Activated CD4-positive, CD25-positive, alpha-beta regulatory T cell (primary cell): ENCODE measurements around the gene SLC16A1.
"Not testable (repeated sequence)": the region's sequence is repeated elsewhere in the genome, so short reads cannot be mapped to it uniquely, and the experiment has no call there.

Experiments
- DNase-seq, 4 experiments: peaks; one replicate each; lab custom pipeline; 2025; lab: John Stamatoyannopoulos, UW

SLC16A1 gene

DNA sequence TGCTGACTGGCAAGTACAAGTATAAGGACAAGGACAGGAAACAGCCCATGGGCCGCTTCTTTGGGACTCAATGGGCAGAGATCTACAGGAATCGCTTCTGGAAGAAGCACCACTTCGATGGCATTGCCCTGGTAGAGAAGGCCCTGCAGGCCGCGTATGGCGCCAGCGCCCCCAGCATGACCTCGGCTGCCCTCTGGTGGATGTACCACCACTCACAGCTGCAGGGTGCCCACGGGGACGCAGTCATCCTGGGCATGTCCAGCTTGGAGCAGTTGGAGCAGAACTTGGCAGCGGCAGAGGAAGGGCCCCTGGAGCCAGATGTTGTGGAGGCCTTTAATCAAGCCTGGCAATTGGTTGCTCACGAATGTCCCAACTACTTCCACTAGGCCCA lies 32.0 kb downstream of the SLC16A1 start:
- no peak for DNase-seq

GRCh38 chr1:112923234-112923958 lies 32.6 kb downstream of the SLC16A1 start:
- DNase-seq = no peak

GRCh38 chr1:112911506-112912220 lies 44.3 kb downstream of the SLC16A1 start:
- no peak for DNase-seq

- no peak for DNase-seq
Observed at GRCh38 chr1:112909847-112910246, 46.1 kb downstream of the SLC16A1 start.

GRCh38 chr1:112906150-112906698 lies 49.8 kb downstream of the SLC16A1 start:
- DNase-seq = no peak

GRCh38 chr1:112905395-112906149 lies 50.4 kb downstream of the SLC16A1 start:
- no peak for DNase-seq

GRCh38 chr1:112904831-112905261 lies 51.1 kb downstream of the SLC16A1 start:
- DNase-seq = no peak

- peak in 1 of 4 experiments; percentile 17 for DNase-seq
Observed at GRCh38 chr1:112904071-112904830, 51.7 kb downstream of the SLC16A1 start.

- DNase-seq = no peak
Observed at GRCh38 chr1:112902221-112902620, 53.8 kb downstream of the SLC16A1 start.

DNA sequence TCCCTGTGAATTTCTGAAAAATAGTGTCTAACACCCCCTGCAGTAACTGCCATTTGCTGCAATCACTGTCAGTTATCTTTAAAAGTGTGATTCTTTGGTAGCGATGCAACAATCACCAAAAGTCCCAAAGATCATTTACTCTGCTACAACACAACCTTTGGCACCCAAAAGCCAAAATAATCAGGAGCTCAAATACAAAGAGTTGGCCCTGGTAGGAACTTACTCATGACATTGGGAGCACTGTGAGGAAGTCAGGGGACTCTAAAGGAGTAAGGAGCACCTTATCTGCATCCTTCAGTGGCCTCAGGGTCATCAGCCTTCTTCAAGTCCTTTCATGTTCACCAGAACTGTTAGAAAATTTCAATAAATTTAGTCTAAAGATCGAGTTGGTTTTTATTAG lies 54.6 kb downstream of the SLC16A1 start:
- no peak for DNase-seq

- no peak for DNase-seq
Observed at GRCh38 chr1:112896783-112897182, 59.2 kb downstream of the SLC16A1 start.

GRCh38 chr1:112894561-112895011 lies 61.4 kb downstream of the SLC16A1 start:
- DNase-seq = no peak

DNA sequence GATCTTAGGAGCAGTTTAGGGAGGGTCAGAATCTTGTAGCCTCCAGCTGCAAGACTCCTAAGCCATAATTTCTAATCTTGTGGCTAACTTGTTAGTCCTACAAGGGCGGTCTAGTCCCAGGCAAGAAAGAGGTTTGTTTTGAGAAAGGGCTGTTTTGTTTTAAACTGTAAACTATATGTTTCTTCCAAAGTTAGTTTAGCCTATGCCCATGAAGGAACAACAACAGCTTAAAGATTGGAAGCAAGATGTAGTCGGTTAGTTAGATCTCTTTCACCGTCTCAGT lies 62.0 kb downstream of the SLC16A1 start:
- no peak for DNase-seq

- DNase-seq = no peak
Observed at GRCh38 chr1:112893288-112894009, 62.5 kb downstream of the SLC16A1 start.

GRCh38 chr1:112889906-112890305 lies 66.1 kb downstream of the SLC16A1 start:
- not testable (repeated sequence) for DNase-seq

DNA sequence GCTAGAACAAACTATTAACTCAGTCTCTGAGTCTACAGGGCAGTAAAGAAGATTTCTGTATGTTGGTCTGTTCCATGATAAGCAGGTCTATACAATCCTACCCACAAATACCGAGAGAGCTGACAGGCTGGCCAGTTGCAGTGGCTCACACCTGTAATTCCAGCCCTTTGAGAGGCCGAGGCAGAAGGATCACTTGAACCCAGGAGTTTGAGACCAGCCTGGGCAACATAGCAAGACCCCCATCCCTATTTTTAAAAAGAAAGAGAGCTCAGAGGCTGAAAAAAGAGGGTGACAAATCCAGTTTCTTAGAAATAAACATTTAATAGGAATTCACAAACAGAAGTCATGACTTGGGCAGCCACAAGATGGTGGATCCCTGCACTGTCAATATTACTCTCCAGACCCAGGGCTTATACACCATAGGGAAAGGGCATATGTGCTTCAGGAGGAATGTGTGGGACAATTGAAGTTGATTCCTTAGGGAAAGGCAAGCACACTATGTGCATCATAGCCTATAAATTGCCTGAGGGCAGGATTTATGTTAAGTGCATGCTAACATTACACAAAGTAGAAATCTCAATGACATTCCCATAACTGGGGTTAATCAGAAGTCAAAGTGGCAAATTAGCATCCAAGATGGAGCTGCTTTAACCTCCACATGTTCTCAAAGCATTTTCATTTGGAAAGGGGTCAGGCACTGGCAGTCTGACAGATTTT lies 66.8 kb downstream of the SLC16A1 start:
- no peak for DNase-seq

- DNase-seq = no peak
Observed at GRCh38 chr1:112888630-112889029, 67.4 kb downstream of the SLC16A1 start.

DNA sequence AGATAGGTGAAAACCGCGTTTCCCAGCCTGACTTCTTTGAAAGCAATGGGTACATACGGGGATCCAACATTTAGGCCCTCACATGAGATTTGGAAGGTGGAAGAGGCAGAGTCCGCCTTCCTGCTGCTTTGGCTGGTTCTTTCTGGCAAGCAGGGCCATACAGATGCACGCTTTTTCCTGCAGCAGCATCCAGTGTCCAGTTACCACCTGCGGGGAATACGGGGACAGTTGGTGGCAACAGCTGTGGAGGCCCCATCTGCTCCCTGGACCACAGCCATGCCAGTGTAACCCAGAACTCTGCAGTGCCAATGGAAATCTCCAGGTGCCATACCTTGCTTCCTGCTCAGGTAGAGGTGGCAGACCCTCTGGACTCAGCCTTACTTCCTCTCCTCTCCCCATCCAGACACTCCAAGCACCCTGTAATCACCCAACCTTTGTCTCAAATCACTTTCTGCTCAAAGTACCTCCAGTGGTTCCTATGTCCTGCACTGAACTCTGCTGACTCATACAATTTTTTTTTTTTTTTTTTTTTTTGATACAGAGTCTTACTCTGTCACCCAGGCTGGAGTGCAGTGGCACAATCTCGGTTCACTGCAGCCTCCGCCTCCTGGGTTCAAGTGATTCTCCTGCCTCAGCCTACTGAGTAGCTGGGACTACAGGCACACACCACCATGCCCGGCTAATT lies 68.3 kb downstream of the SLC16A1 start:
- no peak for DNase-seq

GRCh38 chr1:112884996-112885395 lies 71.0 kb downstream of the SLC16A1 start:
- DNase-seq = not testable (repeated sequence)

GRCh38 chr1:112882271-112882744 lies 73.7 kb downstream of the SLC16A1 start:
- DNase-seq = no peak
